Karpas-422 (cell line): ENCODE results near the gene TPRG1. TPM values are rescaled to one million over a fixed set of nuclear protein-coding genes. Genes with fewer than 3 reads are reported as not detected.

Experiments
- DNase-seq: peaks from one replicate; pipeline ENCODE4 v3.0.0-alpha.2; 2015
- H2AFZ ChIP-seq: fragments of 200-600 bp; sonication (generic); 2 replicates; pipeline ENCODE4 v1.6.1; 2014; ENCODE audit warnings: antibody characterized with exemption, low read length, mixed read lengths
- H3K27ac ChIP-seq: fragments of 200-600 bp; sonication (generic); 2 replicates; pipeline ENCODE4 v1.5.1; 2014; ENCODE audit warnings: mild to moderate bottlenecking, low read length, moderate library complexity
- H3K27me3 ChIP-seq: fragments of 200-600 bp; sonication (generic); 2 replicates; pipeline ENCODE4 v1.6.1; 2014; ENCODE audit warnings: low read length, mixed read lengths
- H3K36me3 ChIP-seq: fragments of 200-600 bp; sonication (generic); 2 replicates; pipeline ENCODE4 v1.6.1; 2014; ENCODE audit warnings: low read length, mixed read lengths; ENCODE audit not compliant: insufficient read depth
- H3K4me1 ChIP-seq: fragments of 200-600 bp; sonication (generic); 2 replicates; pipeline ENCODE4 v1.6.1; 2014; ENCODE audit warnings: mild to moderate bottlenecking, low read length, mixed read lengths
- H3K4me2 ChIP-seq: fragments of 200-600 bp; sonication (generic); 2 replicates; pipeline ENCODE4 v1.6.1; 2014; ENCODE audit warnings: low read length, low read depth, mild to moderate bottlenecking; ENCODE audit not compliant: poor library complexity, severe bottlenecking
- H3K4me3 ChIP-seq: fragments of 200-600 bp; sonication (generic); 2 replicates; pipeline ENCODE4 v1.5.1; 2014; ENCODE audit warnings: mild to moderate bottlenecking, antibody characterized with exemption, low read length, mixed read lengths
- H3K79me2 ChIP-seq: fragments of 200-600 bp; sonication (generic); 2 replicates; pipeline ENCODE4 v1.6.1; 2014; ENCODE audit warnings: mild to moderate bottlenecking, low read length, mixed read lengths
- H3K9ac ChIP-seq: fragments of 200-600 bp; sonication (generic); 2 replicates; pipeline ENCODE4 v1.6.0; 2014; ENCODE audit warnings: low read length
- H3K9me2 ChIP-seq: fragments of 200-600 bp; sonication (generic), shearing (Covaris generic); replicated peaks from 2 replicates; pipeline ENCODE4 v1.6.0; 2014; ENCODE audit warnings: mild to moderate bottlenecking, low read length, moderate library complexity; ENCODE audit not compliant: insufficient read depth
- H3K9me3 ChIP-seq: fragments of 300-700, 200-600 bp; sonication (generic); 2 replicates; pipeline ENCODE4 v1.6.1; 2014; ENCODE audit warnings: low read length, mixed read lengths
- H4K20me1 ChIP-seq: fragments of 200-600 bp; sonication (generic); 2 replicates; pipeline ENCODE4 v1.6.1; 2014; ENCODE audit warnings: mild to moderate bottlenecking, antibody characterized with exemption, low read length, low read depth; ENCODE audit not compliant: insufficient read depth
- total RNA-seq: library from RNA; depleted of rRNA; stranded (reverse); fragments of >200 nt; shearing (Covaris generic); gene quantifications from 2 replicates; pipeline ENCODE4 v1.2.3, GENCODE V29; 2014; ENCODE audit warnings: low replicate concordance

TPRG1 gene
- total RNA-seq, 1 experiment from 2014 or later, result not detected

DNA sequence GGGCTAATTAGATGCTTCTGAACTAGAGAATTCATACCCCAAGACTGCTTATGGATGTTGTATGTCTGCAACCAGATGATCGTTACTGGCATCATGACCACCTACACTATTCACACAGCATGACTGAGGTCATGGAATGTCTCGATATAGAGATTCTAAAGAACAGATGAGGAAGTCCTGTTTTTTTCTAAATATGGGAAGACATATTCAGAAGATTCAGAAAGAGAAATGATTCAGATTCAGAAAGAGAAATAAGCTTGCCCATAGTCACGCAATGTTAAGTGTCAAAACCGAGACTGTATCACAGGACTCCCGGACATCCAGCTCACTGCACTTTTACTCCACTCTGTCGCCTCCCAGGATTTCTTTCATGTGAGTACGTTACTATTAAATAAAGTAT, 136.2 kb downstream of the TPRG1 start:
- H3K27me3 ChIP-seq, result no peaks in the 10 kb centered on the region
- no peak overlapping the region for H3K27ac ChIP-seq
- no peaks in the 10 kb centered on the region for H3K9me3 ChIP-seq
- no peaks in the 10 kb centered on the region for H3K36me3 ChIP-seq
- no peak overlapping the region for H3K4me2 ChIP-seq
- H3K9me2 ChIP-seq, result no peaks in the 10 kb centered on the region
- H2AFZ ChIP-seq, result no peak overlapping the region
- H3K79me2 ChIP-seq, result no peaks in the 10 kb centered on the region
- DNase-seq, result no peak
- no peak overlapping the region for H3K9ac ChIP-seq
- H4K20me1 ChIP-seq, result no peaks in the 10 kb centered on the region
- H3K4me1 ChIP-seq, result no peaks in the 10 kb centered on the region
- no peak overlapping the region for H3K4me3 ChIP-seq

- H3K9me2 ChIP-seq, result no peaks in the 10 kb centered on the region
- H2AFZ ChIP-seq, result no peak overlapping the region
- no peaks in the 10 kb centered on the region for H3K27me3 ChIP-seq
- H3K36me3 ChIP-seq, result no peaks in the 10 kb centered on the region
- no peaks in the 10 kb centered on the region for H3K79me2 ChIP-seq
- H3K4me2 ChIP-seq, result no peak overlapping the region
- H3K4me1 ChIP-seq, result no peaks in the 10 kb centered on the region
- no peak overlapping the region for H3K4me3 ChIP-seq
- H3K9ac ChIP-seq, result no peak overlapping the region
- no peaks in the 10 kb centered on the region for H4K20me1 ChIP-seq
- no peaks in the 10 kb centered on the region for H3K9me3 ChIP-seq
- DNase-seq, result no peak
- no peak overlapping the region for H3K27ac ChIP-seq
These were observed 136.8 kb downstream of the TPRG1 start for GRCh38 chr3:189308608-189309007.

DNA sequence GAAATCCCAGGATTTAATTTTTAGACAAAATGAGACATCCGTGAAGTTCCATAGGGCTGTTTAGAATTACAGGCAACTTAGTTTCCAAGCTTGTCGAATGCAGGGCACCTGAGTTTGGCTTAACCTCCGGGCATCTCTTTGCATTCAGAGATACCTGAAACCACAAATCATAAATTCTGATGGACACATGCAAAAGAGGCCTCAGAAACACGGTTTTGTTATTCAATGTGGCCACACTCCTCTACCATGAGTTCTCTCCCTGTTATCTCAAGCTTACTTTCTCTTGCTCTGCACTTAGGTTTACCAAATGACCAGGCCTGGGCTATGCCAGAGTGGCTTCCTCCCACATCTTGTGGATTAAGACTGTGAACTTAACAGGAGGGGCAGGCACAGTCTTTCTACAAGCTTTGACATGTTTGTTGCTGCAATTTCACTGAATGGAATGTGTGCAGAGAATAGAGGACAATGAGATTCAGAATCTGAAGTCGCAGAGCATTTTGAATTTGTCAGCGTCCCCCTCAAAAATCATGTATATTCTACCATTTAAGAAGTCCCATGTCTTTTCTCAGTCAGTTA, 137.7 kb downstream of the TPRG1 start:
- no peaks in the 10 kb centered on the region for H3K9me2 ChIP-seq
- H4K20me1 ChIP-seq, result no peaks in the 10 kb centered on the region
- no peaks in the 10 kb centered on the region for H3K9me3 ChIP-seq
- H3K4me2 ChIP-seq, result no peak overlapping the region
- H3K79me2 ChIP-seq, result no peaks in the 10 kb centered on the region
- no peak overlapping the region for H2AFZ ChIP-seq
- no peaks in the 10 kb centered on the region for H3K4me1 ChIP-seq
- no peak for DNase-seq
- H3K27ac ChIP-seq, result no peak overlapping the region
- no peak overlapping the region for H3K9ac ChIP-seq
- H3K36me3 ChIP-seq, result no peaks in the 10 kb centered on the region
- no peaks in the 10 kb centered on the region for H3K27me3 ChIP-seq
- H3K4me3 ChIP-seq, result no peak overlapping the region

GRCh38 chr3:189311521-189311920, 139.8 kb downstream of the TPRG1 start:
- Histone ChIP-seq H4K20me1 (no peaks in the 10 kb centered on the region), H3K36me3 (no peaks in the 10 kb centered on the region), H3K9me2 (no peaks in the 10 kb centered on the region), H3K79me2 (no peaks in the 10 kb centered on the region), H2AFZ (no peak overlapping the region), H3K9me3 (no peaks in the 10 kb centered on the region), H3K9ac (no peak overlapping the region), H3K27me3 (no peaks in the 10 kb centered on the region), H3K27ac (no peak overlapping the region), H3K4me1 (no peaks in the 10 kb centered on the region), H3K4me3 (no peak overlapping the region), H3K4me2 (no peak overlapping the region)
- DNase-seq, result no peak

DNA sequence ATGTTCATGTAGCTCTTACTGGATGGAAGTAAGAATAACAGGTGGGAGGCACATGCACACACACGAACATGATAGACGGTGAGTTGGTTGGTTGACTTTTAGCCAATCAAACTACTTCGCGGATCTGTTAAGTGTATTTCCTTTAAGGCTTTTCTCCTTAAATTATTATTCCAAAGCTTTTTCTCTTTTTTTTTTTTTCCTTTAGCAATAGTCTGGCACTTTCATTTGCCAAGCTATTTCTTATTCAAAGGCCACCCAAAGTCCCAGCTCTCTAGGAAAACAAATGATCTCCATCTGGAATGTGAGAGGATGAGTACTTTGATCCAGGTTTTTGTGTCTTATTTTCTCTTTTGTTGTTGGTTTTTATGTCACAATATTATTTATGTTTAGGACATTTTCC, 141.1 kb downstream of the TPRG1 start:
- no peak for DNase-seq
- Histone ChIP-seq H3K4me2 (no peak overlapping the region), H3K79me2 (no peaks in the 10 kb centered on the region), H4K20me1 (no peaks in the 10 kb centered on the region), H3K9ac (no peak overlapping the region), H2AFZ (no peak overlapping the region), H3K9me3 (no peaks in the 10 kb centered on the region), H3K27ac (no peak overlapping the region), H3K4me1 (no peaks in the 10 kb centered on the region), H3K36me3 (no peaks in the 10 kb centered on the region), H3K27me3 (no peaks in the 10 kb centered on the region), H3K9me2 (no peaks in the 10 kb centered on the region), H3K4me3 (no peak overlapping the region)

GRCh38 chr3:189316296-189317019, 144.7 kb downstream of the TPRG1 start:
- Histone ChIP-seq H2AFZ (no peak overlapping the region), H3K9ac (no peak overlapping the region), H3K9me2 (no peaks in the 10 kb centered on the region), H3K79me2 (no peaks in the 10 kb centered on the region), H3K4me3 (no peak overlapping the region), H3K36me3 (no peaks in the 10 kb centered on the region), H3K27ac (no peak overlapping the region), H3K4me2 (no peak overlapping the region), H3K9me3 (no peaks in the 10 kb centered on the region), H3K4me1 (no peaks in the 10 kb centered on the region), H4K20me1 (no peaks in the 10 kb centered on the region), H3K27me3 (no peaks in the 10 kb centered on the region)
- DNase-seq, result no peak

- no peak overlapping the region for H2AFZ ChIP-seq
- no peaks in the 10 kb centered on the region for H3K9me2 ChIP-seq
- H3K36me3 ChIP-seq, result no peaks in the 10 kb centered on the region
- no peaks in the 10 kb centered on the region for H4K20me1 ChIP-seq
- no peaks in the 10 kb centered on the region for H3K9me3 ChIP-seq
- no peak overlapping the region for H3K4me3 ChIP-seq
- H3K27me3 ChIP-seq, result no peaks in the 10 kb centered on the region
- DNase-seq, result no peak
- no peak overlapping the region for H3K27ac ChIP-seq
- H3K4me2 ChIP-seq, result no peak overlapping the region
- H3K4me1 ChIP-seq, result no peaks in the 10 kb centered on the region
- H3K79me2 ChIP-seq, result no peaks in the 10 kb centered on the region
- H3K9ac ChIP-seq, result no peak overlapping the region
These were observed 146.1 kb downstream of the TPRG1 start for GRCh38 chr3:189317911-189318310.

GRCh38 chr3:189320511-189320910, 148.7 kb downstream of the TPRG1 start:
- DNase-seq, result no peak
- no peaks in the 10 kb centered on the region for H4K20me1 ChIP-seq
- H3K36me3 ChIP-seq, result no peaks in the 10 kb centered on the region
- H3K9me2 ChIP-seq, result no peaks in the 10 kb centered on the region
- no peaks in the 10 kb centered on the region for H3K9me3 ChIP-seq
- no peak overlapping the region for H3K27ac ChIP-seq
- H3K4me3 ChIP-seq, result no peak overlapping the region
- H3K9ac ChIP-seq, result no peak overlapping the region
- peaks cover 12% of the 10 kb centered on the region for H3K4me1 ChIP-seq
- no peaks in the 10 kb centered on the region for H3K79me2 ChIP-seq
- H3K4me2 ChIP-seq, result no peak overlapping the region
- no peak overlapping the region for H2AFZ ChIP-seq
- 0 out of 2 replicates have a peak, but pooled peaks cover 1% of the 10 kb centered on the region for H3K27me3 ChIP-seq
